DND-41 (cell line): ENCODE data around the gene VWA8.
A peak's percentile ranks its signal among the peaks of the same experiment; 100 is the strongest.

Experiments used
- ATAC-seq: fragments of 200-7000 bp; cut with Tn5 transposase; 3 replicates; pipeline ENCODE4 v1.9.1; 2021; ENCODE audit warnings: low read depth; ENCODE audit not compliant: insufficient read depth
- DNase-seq: peaks from one replicate; pipeline ENCODE4 v3.0.0-alpha.2; 2020
- H2AFZ ChIP-seq: 2 replicates; pipeline ENCODE4 v1.6.0; 2012; ENCODE audit warnings: low read depth, low read length
- H3K27ac ChIP-seq: 2 replicates; pipeline ENCODE4 v1.5.1; 2012; ENCODE audit warnings: low read length, inconsistent platforms
- H3K27me3 ChIP-seq: fragments of 200-600 bp; sonication (generic); 2 replicates; pipeline ENCODE4 v1.6.0; 2012; ENCODE audit warnings: low read length, mild to moderate bottlenecking, inconsistent platforms; ENCODE audit not compliant: insufficient read depth, poor library complexity
- H3K36me3 ChIP-seq: 2 replicates; pipeline ENCODE4 v1.5.1; 2012; ENCODE audit warnings: low read length, inconsistent platforms; ENCODE audit not compliant: insufficient read depth
- H3K4me1 ChIP-seq: 2 replicates; pipeline ENCODE4 v1.5.1; 2012; ENCODE audit warnings: mild to moderate bottlenecking, low read length; ENCODE audit not compliant: insufficient read depth
- H3K4me2 ChIP-seq: 2 replicates; pipeline ENCODE4 v1.6.0; 2012; ENCODE audit warnings: mild to moderate bottlenecking, moderate library complexity, low read length, inconsistent platforms; ENCODE audit not compliant: insufficient read depth
- H3K4me3 ChIP-seq, 2 experiments: fragments of 200-600 bp in 1 of 2; shearing (Covaris generic) in 1 of 2; 2 replicates each; pipeline ENCODE4 v1.5.1; 2012 to 2016; ENCODE audit warnings: inconsistent platforms in 2 of 2, low read length in 2 of 2, mild to moderate bottlenecking in 2 of 2, low read depth in 1 of 2, moderate library complexity in 1 of 2
- H3K79me2 ChIP-seq: 2 replicates; pipeline ENCODE4 v1.6.0; 2012; ENCODE audit warnings: low read length, inconsistent platforms; ENCODE audit not compliant: insufficient read depth
- H3K9ac ChIP-seq: 2 replicates; pipeline ENCODE4 v1.6.0; 2012; ENCODE audit warnings: low read depth, mild to moderate bottlenecking, inconsistent platforms, low read length, moderate library complexity
- H3K9me3 ChIP-seq: 2 replicates; pipeline ENCODE4 v1.5.1; 2012; ENCODE audit warnings: low read length, moderate library complexity, mild to moderate bottlenecking, inconsistent platforms; ENCODE audit not compliant: insufficient read depth, severe bottlenecking
- H4K20me1 ChIP-seq: 2 replicates; pipeline ENCODE4 v1.6.0; 2012; ENCODE audit warnings: low read length; ENCODE audit not compliant: insufficient read depth
- EZH2 ChIP-seq: IDR thresholded peaks from 3 replicates; pipeline ENCODE4 v1.6.1; 2012; ENCODE audit warnings: borderline replicate concordance, low read depth, mild to moderate bottlenecking, moderate library complexity, low read length, inconsistent platforms; ENCODE audit not compliant: severe bottlenecking
- TF ChIP-seq, protein P1 (sequence below): IDR thresholded peaks from 2 replicates; pipeline ENCODE4 v1.5.1; 2012; ENCODE audit warnings: borderline replicate concordance, low read length, moderate library complexity, mild to moderate bottlenecking; ENCODE audit not compliant: poor library complexity, severe bottlenecking; ENCODE audit errors: extremely low read depth

Gene VWA8

DNA sequence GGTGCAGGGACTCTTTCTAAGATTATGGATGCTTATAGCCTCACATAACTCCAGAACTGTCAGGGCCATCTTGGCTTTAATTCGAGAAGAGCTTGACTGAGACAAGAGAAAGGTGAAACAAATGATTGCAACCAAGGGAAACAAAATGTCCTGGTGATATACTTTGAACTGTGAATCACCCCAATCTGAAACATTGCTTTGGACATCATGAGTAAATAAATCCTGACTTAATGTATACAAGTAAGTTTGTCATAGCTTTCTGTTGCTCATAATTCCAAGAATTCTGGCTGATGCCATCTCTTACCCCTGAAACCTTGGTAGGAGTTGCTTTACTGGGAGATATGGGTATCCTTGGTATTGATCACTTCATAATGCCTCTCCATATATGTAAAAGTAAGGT is 5.8 kb upstream of the VWA8 start:
- no peak overlapping the region for H3K4me2 ChIP-seq
- no peaks in the 10 kb centered on the region for H4K20me1 ChIP-seq
- peaks cover 10% of the 10 kb centered on the region for H3K4me1 ChIP-seq
- H3K9ac ChIP-seq: no peak overlapping the region
- H3K27me3 ChIP-seq: no peaks in the 10 kb centered on the region
- no peak overlapping the region for H3K4me3 ChIP-seq
- no peak overlapping the region for H3K27ac ChIP-seq
- H2AFZ ChIP-seq: no peak overlapping the region
- H3K79me2 ChIP-seq: no peaks in the 10 kb centered on the region
- ATAC-seq: no peak
- H3K36me3 ChIP-seq: no peaks in the 10 kb centered on the region
- no peaks in the 10 kb centered on the region for H3K9me3 ChIP-seq
- TF ChIP-seq EZH2: no peak
- TF ChIP-seq, protein P1, sequence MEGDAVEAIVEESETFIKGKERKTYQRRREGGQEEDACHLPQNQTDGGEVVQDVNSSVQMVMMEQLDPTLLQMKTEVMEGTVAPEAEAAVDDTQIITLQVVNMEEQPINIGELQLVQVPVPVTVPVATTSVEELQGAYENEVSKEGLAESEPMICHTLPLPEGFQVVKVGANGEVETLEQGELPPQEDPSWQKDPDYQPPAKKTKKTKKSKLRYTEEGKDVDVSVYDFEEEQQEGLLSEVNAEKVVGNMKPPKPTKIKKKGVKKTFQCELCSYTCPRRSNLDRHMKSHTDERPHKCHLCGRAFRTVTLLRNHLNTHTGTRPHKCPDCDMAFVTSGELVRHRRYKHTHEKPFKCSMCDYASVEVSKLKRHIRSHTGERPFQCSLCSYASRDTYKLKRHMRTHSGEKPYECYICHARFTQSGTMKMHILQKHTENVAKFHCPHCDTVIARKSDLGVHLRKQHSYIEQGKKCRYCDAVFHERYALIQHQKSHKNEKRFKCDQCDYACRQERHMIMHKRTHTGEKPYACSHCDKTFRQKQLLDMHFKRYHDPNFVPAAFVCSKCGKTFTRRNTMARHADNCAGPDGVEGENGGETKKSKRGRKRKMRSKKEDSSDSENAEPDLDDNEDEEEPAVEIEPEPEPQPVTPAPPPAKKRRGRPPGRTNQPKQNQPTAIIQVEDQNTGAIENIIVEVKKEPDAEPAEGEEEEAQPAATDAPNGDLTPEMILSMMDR: no peak
- no peak for DNase-seq

DNA sequence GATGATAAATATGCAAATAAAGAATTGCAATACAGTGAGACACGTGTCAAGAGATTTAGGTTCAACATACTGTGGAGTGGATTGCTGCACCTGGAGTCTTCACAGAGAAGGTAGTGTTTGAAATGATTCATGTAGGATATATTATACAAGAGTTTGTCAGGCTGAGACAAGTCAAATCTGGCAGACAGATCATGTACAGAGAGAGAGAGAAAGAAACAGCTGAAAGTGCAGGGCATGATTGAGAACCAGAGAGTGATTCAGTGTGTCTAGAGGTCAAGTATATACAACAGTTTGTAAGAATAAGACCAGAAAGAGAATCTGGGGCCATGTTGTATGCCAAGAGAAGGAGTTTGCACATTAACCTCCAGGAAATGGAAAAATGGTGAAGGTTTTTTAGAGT is 2.1 kb upstream of the VWA8 start:
- H3K27ac ChIP-seq: no peak overlapping the region
- no peak overlapping the region for H2AFZ ChIP-seq
- no peak overlapping the region for H3K9ac ChIP-seq

DNA sequence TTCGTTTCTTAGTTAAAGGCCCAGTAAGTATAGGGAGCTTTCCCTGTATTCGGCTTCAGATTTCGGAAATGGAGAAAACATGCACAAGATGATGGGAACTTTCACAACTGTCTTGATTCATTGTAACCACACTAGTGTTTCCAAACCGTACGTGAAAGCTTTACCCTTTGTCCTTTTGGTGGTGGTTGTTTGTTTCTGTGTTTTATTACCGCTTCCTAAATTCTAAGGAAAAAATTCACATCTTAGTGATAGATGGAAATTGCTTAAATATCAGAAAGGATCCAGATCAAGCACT is 504 bp upstream of the VWA8 start:
- peak overlapping the region; percentile 95 for H2AFZ ChIP-seq
- peak overlapping the region; percentile 89 for H3K4me2 ChIP-seq
- H3K27me3 ChIP-seq: no peaks in the 10 kb centered on the region
- H3K4me3 ChIP-seq: peak overlapping the region; percentile 78 to 93
- TF ChIP-seq, protein P1: no peak
- TF ChIP-seq EZH2: no peak
- peak overlapping the region; percentile 71 for H3K9ac ChIP-seq
- peaks cover 34% of the 10 kb centered on the region for H3K4me1 ChIP-seq
- H4K20me1 ChIP-seq: no peaks in the 10 kb centered on the region
- H3K9me3 ChIP-seq: no peaks in the 10 kb centered on the region
- H3K79me2 ChIP-seq: peaks cover 43% of the 10 kb centered on the region
- ATAC-seq (no peak), DNase-seq (no peak)
- H3K36me3 ChIP-seq: no peaks in the 10 kb centered on the region
- peak overlapping the region; percentile 74 for H3K27ac ChIP-seq

More for the DNA sequence above, 2.1 kb upstream of the VWA8 start:
- H3K4me1 ChIP-seq: peaks cover 34% of the 10 kb centered on the region
- H3K9me3 ChIP-seq: no peaks in the 10 kb centered on the region
- no peaks in the 10 kb centered on the region for H3K27me3 ChIP-seq
- H3K4me2 ChIP-seq: no peak overlapping the region
- ATAC-seq: no peak
- peaks cover 28% of the 10 kb centered on the region for H3K79me2 ChIP-seq
- TF ChIP-seq EZH2: no peak
- TF ChIP-seq, protein P1: no peak
- H3K36me3 ChIP-seq: no peaks in the 10 kb centered on the region
- H4K20me1 ChIP-seq: no peaks in the 10 kb centered on the region
- DNase-seq: no peak
- H3K4me3 ChIP-seq: no peak overlapping the region

DNA sequence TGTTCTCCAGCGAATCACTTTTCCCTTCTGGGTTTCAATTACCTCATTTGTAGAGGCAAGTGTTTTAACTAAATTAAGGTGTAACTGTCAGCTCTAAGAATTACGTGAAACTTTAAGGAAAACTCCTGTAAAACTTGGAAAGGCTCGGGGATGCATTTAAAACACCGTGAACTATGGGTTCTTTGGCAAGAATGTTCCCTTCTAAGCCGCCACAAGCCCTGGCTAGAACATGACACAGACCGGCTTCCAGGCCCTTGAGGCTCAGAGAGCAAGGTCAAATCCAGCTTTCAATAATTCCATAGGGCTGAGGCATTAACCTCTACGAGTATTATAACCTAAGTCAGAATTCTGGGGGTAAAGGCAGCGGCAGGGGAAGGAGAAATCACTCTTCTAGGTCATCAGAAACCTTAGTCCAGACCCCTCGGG is 685 bp downstream of the VWA8 start:
- DNase-seq (no peak), ATAC-seq (peak; percentile 32)
- H3K27me3 ChIP-seq: no peaks in the 10 kb centered on the region
- H3K79me2 ChIP-seq: peaks cover 54% of the 10 kb centered on the region
- peaks cover 34% of the 10 kb centered on the region for H3K4me1 ChIP-seq
- peak overlapping the region; percentile 89 for H3K4me2 ChIP-seq
- H3K27ac ChIP-seq: peak overlapping the region; percentile 74
- no peak for TF ChIP-seq EZH2
- TF ChIP-seq, protein P1: no peak
- peak overlapping the region; percentile 71 for H3K9ac ChIP-seq
- peak overlapping the region; percentile 78 to 93 for H3K4me3 ChIP-seq
- no peaks in the 10 kb centered on the region; the same call in 1 of the 2 replicates for H4K20me1 ChIP-seq
- H3K9me3 ChIP-seq: no peaks in the 10 kb centered on the region
- H2AFZ ChIP-seq: peak overlapping the region; percentile 95
- no peaks in the 10 kb centered on the region for H3K36me3 ChIP-seq
